22Rv1 (cell line): ENCODE measurements around the gene TCF12.

Experiments used
- H3K27ac ChIP-seq: fragments of 450-650 bp; 2 replicates; pipeline ENCODE4 v1.5.1; 2017
- ZFX ChIP-seq: fragments of 450-650 bp; IDR thresholded peaks from 2 replicates; pipeline ENCODE4 v1.6.1; 2017; ENCODE audit warnings: antibody characterized with exemption, borderline replicate concordance
- TF ChIP-seq, protein P1 (sequence below): fragments of 450-650 bp; IDR thresholded peaks from 2 replicates; pipeline ENCODE4 v1.5.1; 2017; ENCODE audit warnings: mild to moderate bottlenecking

The TCF12 gene

GRCh38 chr15:57035664-57036063 lies 117.2 kb downstream of the TCF12 start:
- TF ChIP-seq, protein P1, sequence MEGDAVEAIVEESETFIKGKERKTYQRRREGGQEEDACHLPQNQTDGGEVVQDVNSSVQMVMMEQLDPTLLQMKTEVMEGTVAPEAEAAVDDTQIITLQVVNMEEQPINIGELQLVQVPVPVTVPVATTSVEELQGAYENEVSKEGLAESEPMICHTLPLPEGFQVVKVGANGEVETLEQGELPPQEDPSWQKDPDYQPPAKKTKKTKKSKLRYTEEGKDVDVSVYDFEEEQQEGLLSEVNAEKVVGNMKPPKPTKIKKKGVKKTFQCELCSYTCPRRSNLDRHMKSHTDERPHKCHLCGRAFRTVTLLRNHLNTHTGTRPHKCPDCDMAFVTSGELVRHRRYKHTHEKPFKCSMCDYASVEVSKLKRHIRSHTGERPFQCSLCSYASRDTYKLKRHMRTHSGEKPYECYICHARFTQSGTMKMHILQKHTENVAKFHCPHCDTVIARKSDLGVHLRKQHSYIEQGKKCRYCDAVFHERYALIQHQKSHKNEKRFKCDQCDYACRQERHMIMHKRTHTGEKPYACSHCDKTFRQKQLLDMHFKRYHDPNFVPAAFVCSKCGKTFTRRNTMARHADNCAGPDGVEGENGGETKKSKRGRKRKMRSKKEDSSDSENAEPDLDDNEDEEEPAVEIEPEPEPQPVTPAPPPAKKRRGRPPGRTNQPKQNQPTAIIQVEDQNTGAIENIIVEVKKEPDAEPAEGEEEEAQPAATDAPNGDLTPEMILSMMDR, result no peak
- no peak for TF ChIP-seq ZFX
- H3K27ac ChIP-seq, result no peak overlapping the region

DNA sequence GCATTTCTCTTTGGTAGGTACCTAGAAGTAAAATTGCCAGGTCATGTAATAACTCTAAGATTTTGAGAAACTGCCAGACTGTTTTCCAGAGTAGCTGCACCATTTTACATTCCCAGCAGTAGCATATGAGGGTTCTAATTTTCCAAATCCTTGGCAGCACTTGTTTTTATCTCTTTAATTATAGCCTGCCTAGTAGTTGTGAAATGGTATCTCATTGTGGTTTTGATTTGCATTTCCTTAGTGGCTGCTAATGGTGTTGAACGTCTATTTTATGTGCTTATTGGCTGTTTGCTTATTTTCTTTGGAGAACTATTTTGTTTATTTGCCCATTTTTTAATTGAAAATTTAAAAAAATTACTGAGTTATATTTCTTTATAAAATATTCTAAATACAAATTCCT lies 117.9 kb downstream of the TCF12 start:
- TF ChIP-seq ZFX, result no peak
- TF ChIP-seq, protein P1, result no peak

GRCh38 chr15:57037548-57037947 lies 119.1 kb downstream of the TCF12 start:
- TF ChIP-seq ZFX, result no peak
- TF ChIP-seq, protein P1, result no peak
- H3K27ac ChIP-seq, result no peak overlapping the region

More for the DNA sequence above, 117.9 kb downstream of the TCF12 start:
- no peak overlapping the region for H3K27ac ChIP-seq

DNA sequence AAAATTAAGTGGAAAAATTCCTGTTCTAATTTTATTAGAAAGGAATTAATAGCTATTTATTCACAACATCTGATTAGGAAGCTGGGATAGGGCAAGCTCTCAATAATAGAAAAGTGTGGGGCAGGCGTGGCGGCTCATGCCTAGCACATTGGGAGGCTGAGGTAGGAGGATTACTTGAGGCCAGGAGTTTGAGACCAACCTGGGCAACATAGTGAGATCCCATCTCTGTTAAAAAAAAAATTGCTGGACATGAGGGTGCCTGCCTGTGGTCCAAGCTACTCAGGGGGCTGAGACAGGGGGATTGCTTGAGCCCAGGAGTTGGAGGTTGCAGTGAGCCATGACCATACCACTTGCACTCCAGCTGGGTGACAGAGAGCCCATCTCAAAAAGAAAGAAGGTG lies 119.6 kb downstream of the TCF12 start:
- H3K27ac ChIP-seq, result no peak overlapping the region
- TF ChIP-seq ZFX, result no peak
- TF ChIP-seq, protein P1, result no peak

GRCh38 chr15:57038496-57038895 lies 120.1 kb downstream of the TCF12 start:
- TF ChIP-seq, protein P1, result no peak
- TF ChIP-seq ZFX, result no peak
- no peak overlapping the region for H3K27ac ChIP-seq

- no peak for TF ChIP-seq ZFX
- TF ChIP-seq, protein P1, result no peak
- no peak overlapping the region for H3K27ac ChIP-seq
These were observed 123.0 kb downstream of the TCF12 start for GRCh38 chr15:57041416-57041815.

GRCh38 chr15:57044072-57044702 lies 125.7 kb downstream of the TCF12 start:
- TF ChIP-seq, protein P1, result no peak
- TF ChIP-seq ZFX, result no peak
- H3K27ac ChIP-seq, result no peak overlapping the region
